ENCODE results near the gene AUH.

AUH gene

DNA sequence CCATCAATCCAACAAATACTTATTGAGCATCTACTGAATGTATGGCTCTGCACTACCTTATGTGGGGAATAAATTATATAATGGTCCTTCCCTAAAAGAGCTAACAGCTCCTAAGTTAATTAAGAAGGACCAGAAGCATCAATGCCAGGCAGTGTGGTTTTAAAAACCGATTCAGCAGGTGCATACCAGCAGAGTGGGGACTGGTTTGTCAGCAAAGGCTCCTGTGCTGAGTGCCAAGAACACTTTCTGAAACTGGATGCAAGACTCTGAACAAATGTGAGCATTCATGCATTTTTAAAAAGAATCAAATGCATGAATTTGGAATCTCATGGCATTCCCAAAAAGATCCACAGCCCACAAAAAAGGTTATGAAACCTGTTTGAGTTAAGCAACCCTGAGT, 142.2 kb downstream of the AUH start:
- Histone ChIP-seq H3K27ac (no peak overlapping the region), H3K4me3 (no peak overlapping the region), H3K9me3 (no peaks in the 10 kb centered on the region), H3K36me3 (peaks cover 0 to 15% (median 6%) of the 10 kb centered on the region in 3 donors), H3K4me1 (no peaks in the 10 kb centered on the region), H3K27me3 (no peaks in the 10 kb centered on the region)
- intact Hi-C loops (cut with DNase I; ENCODE audit: low total_unique reads): no loop called here
- TF ChIP-seq, protein P1, sequence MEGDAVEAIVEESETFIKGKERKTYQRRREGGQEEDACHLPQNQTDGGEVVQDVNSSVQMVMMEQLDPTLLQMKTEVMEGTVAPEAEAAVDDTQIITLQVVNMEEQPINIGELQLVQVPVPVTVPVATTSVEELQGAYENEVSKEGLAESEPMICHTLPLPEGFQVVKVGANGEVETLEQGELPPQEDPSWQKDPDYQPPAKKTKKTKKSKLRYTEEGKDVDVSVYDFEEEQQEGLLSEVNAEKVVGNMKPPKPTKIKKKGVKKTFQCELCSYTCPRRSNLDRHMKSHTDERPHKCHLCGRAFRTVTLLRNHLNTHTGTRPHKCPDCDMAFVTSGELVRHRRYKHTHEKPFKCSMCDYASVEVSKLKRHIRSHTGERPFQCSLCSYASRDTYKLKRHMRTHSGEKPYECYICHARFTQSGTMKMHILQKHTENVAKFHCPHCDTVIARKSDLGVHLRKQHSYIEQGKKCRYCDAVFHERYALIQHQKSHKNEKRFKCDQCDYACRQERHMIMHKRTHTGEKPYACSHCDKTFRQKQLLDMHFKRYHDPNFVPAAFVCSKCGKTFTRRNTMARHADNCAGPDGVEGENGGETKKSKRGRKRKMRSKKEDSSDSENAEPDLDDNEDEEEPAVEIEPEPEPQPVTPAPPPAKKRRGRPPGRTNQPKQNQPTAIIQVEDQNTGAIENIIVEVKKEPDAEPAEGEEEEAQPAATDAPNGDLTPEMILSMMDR (IDR thresholded peaks at IDR 0.05): no peak
- DNase-seq: no peak

DNA sequence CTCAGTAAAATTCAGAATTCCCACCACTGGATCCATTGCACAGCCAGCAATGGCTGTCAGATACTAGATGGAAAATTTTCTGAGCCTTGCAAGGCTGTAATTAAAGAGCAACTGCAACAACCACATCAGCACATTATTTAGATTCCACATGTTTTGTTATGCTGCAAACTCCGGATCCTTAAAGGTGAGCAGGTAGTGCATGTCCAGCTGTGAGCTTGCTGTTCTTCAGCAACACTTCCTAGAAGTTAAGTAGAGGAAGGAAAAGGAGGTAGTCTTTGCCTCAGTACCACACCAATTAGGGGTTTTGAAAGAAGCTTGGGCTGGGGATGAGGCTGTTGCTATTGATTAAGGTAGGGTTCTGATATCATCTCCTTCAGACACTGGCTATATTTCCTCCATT, 144.3 kb downstream of the AUH start:
- H3K27me3 ChIP-seq: no peaks in the 10 kb centered on the region
- no peak overlapping the region for H3K4me3 ChIP-seq
- no peak overlapping the region for H3K27ac ChIP-seq
- DNase-seq: no peak
- TF ChIP-seq, protein P1 (IDR thresholded peaks at IDR 0.05): no peak
- H3K9me3 ChIP-seq: no peaks in the 10 kb centered on the region
- no peaks in the 10 kb centered on the region for H3K4me1 ChIP-seq
- intact Hi-C loops (cut with DNase I; ENCODE audit: low total_unique reads): no loop called here
- H3K36me3 ChIP-seq: peaks cover 0 to 15% (median 6%) of the 10 kb centered on the region in 3 donors

DNA sequence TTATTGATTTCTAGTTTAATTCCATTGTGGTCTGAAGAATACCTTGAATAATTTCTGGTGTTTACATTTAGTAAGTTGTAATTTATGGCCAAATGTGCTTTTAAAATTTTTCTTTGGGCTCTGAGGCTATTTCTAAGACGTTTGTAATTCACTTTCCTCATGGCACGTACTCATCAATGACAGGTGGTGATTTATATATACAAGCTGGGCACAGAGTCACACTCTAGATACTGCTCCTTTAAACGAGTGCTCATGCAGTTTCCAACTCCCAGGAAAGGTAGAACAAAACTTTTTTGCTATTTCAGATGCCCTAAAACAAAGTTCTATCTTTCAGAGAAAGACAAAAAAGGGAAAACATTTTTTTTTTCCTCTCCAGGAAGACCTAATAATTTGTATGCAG, 146.9 kb downstream of the AUH start:
- no peak for DNase-seq
- TF ChIP-seq, protein P1 (IDR thresholded peaks at IDR 0.05): no peak
- intact Hi-C loops (cut with DNase I; ENCODE audit: low total_unique reads): no loop called here
- no peaks in the 10 kb centered on the region for H3K4me1 ChIP-seq
- H3K9me3 ChIP-seq: no peaks in the 10 kb centered on the region
- H3K4me3 ChIP-seq: no peak overlapping the region
- no peaks in the 10 kb centered on the region for H3K27me3 ChIP-seq
- H3K27ac ChIP-seq: no peak overlapping the region
- H3K36me3 ChIP-seq: peaks cover 0 to 6% (median 6%) of the 10 kb centered on the region in 3 donors

DNA sequence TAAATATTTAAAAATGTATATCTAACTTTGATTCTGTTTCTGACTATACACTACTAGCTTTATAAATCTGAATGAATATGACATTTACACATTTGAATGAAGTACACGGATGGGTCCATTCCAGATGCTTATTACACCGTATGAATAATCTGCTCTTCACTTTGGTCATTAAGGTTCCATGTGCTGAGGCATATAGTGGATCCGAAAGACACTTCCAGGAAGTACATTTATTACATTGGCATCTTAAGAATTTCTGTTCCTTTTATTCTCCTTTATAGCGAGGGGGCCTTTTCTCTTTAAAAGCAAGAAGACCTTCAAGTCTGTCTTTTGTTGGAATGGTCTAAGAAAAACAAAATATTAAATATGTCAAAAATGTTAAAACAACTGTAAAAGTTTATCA, 147.6 kb downstream of the AUH start:
- Histone ChIP-seq H3K4me1 (no peaks in the 10 kb centered on the region), H3K4me3 (no peak overlapping the region), H3K27me3 (no peaks in the 10 kb centered on the region), H3K9me3 (no peaks in the 10 kb centered on the region), H3K36me3 (peaks cover 0 to 6% (median 4%) of the 10 kb centered on the region in 3 donors), H3K27ac (no peak overlapping the region)
- TF ChIP-seq, protein P1 (IDR thresholded peaks at IDR 0.05): no peak
- intact Hi-C loops (cut with DNase I; ENCODE audit: low total_unique reads): no loop called here
- no peak for DNase-seq

DNA sequence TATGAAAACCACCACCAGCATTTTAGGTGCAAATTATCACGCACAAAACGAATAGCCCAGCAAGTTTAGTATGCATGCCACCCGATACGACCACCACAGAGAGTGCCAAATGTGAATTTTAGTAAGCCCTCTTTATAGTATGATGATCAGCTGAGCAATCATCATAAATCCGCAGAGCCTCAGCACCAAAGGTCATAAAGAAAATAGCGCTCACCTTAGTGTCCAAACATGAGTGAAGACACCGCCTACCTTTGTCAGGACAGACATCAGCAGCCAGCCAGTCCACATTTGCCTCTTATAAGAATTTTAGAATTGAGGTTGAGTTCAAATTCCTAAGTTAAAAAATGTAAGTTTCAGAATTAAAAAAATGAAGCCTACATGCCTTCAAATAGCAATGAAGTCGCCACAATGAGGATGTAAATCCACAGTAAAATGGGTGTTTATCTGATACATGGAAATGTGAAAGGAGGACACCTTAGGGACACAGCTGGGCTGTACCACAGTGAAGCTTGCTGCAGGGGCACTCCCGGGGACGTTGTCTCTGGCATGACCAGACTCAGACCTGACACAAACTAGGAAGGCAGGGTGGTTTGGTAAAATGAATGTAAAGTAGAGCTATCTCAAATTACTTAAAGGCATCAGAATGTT, 149.0 kb downstream of the AUH start:
- Histone ChIP-seq H3K27me3 (no peaks in the 10 kb centered on the region), H3K36me3 (peaks cover 0 to 6% (median 0%) of the 10 kb centered on the region in 3 donors), H3K4me3 (no peak overlapping the region), H3K4me1 (peaks cover 0 to 12% (median 8%) of the 10 kb centered on the region in 4 donors), H3K27ac (no peak overlapping the region), H3K9me3 (no peaks in the 10 kb centered on the region)
- no peak for DNase-seq
- TF ChIP-seq, protein P1 (IDR thresholded peaks at IDR 0.05): no peak
- intact Hi-C loops (cut with DNase I; ENCODE audit: low total_unique reads): no loop called here
